ENCODE results near the gene SETDB1.

SETDB1 gene

DNA sequence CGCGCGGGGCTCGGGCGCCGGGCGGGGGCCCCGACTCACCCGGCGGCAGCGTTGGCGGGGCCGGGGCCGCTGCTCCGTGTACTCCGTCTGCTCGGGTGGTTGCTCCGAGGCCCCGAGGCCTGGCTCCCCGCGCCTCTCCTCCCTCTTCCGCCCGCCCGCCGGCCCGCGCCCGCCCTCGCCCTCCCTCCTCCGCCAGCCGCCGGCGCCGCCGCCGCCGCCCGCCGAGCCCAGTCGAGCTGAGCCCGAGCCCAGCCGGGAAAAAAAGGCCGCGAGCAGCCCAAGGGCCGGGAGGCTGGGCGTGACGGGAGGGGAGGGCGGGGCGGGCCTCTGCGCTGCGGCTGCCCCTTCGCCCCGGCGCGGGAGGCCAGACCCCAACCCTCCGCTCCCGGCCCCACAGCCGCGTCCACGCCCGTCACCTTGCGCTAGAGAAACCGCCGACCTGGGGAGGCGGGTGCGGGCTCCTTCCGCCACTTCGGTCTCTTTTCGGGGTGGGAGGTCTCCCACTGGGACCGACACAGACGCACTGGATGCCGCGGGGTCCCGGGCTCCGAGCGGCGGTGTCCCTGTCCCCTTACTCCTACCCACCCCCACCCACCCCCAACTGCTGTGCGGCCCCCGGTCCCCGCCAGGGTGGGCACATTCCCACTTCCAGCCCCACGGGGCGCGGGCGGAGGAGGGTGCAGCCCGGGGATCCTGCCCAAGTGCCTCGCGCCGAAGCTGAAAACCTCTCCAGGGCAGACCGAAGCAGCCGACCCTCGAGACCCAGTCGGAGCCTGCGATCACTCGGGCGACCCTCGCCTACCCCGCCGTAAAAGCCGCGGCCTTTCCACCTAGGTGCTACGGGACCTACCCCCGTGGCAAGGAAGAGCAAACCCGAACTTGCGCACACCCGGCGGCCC, 48.7 kb downstream of the SETDB1 start, which contains the start of gene CERS2:
Gene CERS2, minus strand, starts transcription at position 256 of the 899 bp plus-strand sequence. CDS start 5,745 bp downstream, outside the sequence.
- DNase-seq (ENCODE audit: low read depth in 2 of 2) = peak; percentile 33 to 47

DNA sequence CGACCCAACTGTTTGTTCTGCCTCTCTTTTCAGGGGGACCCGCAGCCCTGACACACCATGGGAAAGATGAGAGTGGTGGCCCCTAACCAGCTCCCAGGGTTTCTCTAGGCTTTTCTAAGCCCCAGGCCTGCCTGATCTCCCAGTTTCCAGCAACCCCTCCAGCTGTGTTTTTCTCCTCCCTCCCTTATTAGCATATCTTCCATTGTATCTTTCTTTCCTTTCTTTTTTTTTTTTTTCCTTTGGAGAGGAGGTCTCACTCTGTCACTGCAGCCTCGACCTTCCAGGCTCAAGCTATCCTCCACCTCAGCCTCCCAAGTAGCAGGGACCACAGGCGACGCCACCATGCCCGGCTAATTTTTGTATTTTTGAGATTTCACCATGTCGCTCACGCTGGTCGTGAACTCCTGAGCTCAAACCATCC, 50.2 kb downstream of the SETDB1 start:
- DNase-seq (ENCODE audit: low read depth in 2 of 2) = no peak

DNA sequence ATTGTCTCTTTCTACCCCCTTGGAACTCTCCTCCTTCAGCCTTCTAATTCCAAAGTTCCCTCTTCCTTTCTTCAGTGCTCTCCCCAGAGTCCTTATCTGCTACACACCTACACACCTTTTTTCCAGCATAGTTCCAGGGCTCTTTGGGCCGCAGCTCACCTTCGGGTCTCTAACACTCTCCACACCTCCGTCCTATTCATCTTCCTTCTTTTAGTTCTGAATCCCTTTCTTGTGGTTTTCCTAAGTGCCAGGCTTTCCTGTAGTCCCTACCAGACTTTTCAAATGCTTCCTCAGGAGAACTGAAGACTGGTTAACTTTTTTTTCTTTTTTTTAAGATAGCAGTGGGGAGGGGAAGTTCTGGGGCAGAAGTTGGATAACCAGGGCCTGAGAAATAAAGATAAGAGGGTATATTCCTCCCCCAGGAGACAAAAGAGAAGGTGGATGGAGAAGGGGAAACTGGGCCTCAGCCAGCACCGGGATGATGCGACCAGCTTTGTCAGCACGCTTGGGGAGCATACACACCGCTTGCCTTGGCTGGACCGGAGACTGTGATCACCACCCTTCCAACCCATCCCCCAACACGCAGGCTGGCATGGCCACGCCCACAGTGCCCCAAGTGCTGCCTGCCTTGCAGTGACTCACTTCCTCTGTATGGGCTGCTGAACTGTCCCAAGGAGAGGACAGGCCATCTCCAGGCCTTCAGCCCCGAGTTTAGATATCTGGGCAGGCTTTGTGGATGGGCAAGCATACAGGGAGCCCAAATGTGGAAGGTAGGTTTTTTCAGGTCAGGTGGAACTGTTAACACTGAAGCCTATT, 50.9 kb downstream of the SETDB1 start:
- peak in 1 of 2 donors; percentile 37 for DNase-seq (ENCODE audit: low read depth in 2 of 2)

DNA sequence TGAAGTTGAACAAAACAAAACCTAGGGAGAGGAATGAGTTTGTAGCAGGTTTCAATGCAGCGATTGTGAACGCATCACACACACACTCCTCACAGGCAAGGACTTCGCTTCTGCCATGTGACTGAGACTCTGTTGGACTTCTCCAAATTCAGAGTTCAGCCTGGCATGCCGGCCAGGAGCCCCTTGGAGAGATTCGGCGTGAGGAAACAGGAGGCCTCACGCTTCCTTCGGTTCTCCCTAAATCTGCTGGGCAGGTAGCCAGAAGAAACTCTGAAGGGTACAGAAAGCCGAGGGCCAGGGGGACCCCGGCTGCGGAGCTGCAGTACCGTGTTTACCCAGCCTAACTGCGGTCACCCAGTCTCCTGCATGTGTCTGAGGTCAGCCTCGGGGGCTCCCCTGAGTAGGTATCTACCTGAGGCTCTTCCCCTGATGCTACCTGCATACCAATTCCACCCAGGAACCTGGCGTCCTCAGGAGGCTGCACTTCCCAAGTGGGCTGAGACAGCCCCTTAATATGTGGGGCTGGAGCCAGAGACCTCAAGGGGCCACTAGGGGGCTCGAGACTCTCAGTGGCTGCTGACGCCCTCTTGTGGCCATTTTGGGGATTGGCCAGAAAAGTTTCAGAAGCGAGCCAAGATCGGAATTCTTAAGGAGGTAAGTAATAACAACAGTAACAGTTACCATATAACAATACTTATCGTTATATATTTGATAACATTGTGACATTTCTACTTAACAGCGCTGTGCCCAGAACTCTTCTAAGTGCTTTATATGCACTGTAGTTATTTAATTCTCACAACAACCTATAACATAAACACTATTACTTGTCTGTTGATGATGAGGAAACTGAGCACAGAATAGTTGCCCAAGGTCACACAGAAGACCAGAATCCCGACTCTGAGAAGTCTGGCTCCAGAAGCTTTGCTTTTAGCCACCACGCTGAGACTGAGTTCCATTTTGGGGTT, 53.2 kb downstream of the SETDB1 start:
- DNase-seq (ENCODE audit: low read depth in 2 of 2) = peak; percentile 77 to 85

DNA sequence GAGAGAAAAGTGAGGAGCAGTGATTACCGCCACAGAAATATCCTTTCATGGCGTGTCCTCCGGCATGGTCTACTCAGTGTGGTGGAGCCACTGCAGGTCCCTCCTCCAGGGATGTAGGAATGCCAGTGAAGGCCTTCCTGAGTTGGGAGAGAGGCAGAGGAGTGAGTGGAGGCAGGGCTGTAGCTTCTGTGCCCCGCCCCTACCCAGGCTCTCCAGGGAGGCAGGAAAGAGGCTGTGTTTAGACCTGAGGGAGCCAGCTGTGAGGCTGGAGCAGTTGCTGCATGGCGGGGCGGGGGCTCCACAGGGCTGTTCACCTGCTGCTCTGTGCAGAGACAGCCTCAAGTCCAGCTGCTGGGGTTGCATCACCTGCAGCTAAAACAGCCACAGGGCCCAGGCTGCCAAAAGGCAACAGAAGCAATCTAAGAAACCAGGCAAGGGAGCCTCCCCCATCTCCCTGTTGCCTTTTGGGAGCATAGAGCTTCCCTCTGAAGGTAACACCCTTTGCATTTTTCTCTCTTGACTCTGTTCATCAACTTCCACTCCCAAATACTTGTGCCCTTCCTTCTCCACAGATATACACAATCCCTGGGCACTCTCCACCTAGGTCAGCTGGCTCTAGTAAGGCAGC, 55.1 kb downstream of the SETDB1 start:
- DNase-seq (ENCODE audit: low read depth in 2 of 2) = no peak

DNA sequence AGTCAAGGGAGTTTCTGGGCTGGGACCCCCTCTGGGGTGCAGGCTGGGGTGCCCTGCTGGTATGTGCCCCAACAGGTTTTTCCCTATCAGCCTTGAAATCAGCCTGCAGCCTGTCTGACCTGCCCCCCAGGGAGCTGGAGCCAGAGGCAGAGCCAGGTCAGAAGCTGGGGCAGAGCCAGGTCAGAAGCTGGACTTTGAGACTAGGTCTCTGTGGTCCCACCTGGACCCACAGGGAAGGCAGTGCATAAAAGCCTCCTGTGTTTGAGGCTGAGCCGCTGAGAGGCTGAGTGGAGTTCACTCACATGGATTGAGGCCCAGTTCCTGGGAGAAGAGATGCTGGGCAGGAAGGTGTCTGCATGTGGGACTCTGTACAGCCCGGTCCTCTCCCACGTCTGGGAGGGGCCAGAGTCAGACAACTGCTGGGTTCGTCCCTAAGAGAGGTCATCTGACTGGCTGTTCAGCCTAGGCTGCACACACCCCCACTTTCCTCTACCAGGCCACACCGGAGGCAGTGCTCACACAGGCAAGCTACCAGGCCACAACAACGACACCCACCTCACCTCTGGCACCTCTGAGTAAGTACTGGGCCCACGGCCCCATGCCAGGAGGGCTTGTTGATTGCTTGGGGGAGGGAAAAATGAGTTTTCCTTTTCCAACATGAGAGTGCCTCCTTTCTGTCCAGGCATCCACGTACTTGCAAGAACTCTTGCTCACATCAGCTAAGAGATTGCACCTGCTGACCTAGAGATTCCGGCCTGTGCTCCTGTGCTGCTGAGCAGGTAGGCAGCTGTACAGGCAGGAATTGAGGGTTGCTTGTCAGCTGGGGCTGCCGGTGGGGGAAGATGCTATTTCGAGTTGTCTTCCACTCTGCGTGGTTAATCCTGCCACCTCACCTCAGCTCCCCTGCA, 55.9 kb downstream of the SETDB1 start, which contains the start of gene ANXA9:
Gene ANXA9, plus strand, starts transcription at position 488 of the 908 bp plus-strand sequence. CDS start 814 bp downstream, outside the sequence.
- DNase-seq (ENCODE audit: low read depth in 2 of 2) = no peak

DNA sequence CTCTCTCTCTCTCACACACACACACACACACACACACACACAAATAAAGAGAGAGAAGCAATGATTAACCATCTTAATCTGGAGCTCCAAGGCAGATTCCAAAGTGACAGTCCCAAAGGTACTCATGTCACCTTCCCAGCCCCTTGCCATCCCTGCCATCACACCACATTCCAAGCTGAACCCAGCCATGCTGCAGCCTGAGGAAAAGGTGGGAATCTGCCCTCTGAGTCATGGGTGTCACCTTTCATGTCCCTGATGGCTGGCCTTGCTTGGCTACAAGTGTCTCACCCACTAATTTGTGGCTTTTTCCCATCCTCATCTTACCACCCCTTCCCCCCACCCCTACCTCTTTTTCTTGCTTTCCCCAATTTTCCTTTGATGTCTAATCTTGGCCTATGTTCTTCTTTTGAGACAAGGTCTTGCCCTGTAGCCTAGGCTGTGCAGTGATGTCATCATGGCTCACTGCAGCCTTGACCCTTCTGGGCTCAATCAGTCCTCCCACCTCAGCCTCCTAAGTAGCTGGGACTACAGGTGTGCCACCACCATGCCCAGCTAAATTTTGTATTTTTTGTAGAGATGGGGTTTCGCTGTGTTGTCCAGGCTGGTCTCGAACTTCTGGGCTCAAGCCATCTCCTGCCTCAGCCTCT, 59.1 kb downstream of the SETDB1 start:
- DNase-seq (ENCODE audit: low read depth in 2 of 2) = no peak

DNA sequence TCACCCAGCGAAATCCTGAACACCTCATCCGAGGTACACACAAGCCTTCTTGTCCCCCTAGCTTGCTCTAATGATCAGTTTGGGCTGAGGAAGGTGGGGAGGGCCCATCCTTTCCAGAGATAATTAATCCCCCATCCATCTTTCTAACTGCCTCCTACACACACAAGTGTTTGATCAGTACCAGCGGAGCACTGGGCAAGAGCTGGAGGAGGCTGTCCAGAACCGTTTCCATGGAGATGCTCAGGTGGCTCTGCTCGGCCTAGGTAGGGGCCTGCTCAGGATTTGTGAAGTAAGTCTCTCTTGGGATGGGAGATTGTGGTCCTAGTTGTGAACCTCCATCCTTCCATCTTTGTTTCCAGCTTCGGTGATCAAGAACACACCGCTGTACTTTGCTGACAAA, 61.8 kb downstream of the SETDB1 start:
- DNase-seq (ENCODE audit: low read depth in 2 of 2) = no peak

DNA sequence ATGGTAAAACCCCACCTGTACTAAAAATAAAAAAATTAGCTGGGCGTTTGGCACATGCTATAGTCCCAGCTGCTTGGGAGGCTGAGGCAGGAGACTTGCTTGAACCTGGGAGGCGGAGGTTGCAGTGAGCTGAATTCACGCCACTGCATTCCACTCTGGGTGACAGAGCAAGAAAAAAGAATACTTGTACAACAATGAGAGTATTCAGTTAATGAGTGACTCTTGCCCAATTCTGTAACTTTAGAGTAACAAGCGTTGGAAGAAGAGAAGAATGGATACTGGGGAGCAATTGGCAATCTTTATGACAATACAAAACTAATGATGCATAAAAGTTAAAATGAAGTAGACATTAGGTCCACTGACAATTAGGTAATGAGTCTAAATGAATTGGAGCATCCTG, 66.5 kb downstream of the SETDB1 start:
- DNase-seq (ENCODE audit: low read depth in 2 of 2) = no peak

DNA sequence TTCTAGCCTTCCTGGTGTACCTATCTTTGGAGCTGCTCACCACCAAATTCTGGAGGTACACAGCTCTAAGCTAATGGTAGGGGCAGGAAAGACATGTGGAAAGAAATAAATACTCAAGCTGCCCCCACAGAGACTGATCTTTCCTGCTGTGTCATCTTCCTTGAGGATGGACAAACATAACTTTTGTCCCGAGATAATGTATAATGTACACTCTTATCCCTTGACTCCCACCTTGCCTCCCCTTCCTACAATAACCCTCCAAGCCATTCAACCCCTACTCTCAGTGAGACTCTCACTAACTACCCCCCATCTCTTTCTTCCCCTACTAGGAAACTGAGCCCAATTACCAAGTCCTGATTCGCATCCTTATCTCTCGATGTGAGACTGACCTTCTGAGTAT, 68.1 kb downstream of the SETDB1 start:
- no peak for DNase-seq (ENCODE audit: low read depth in 2 of 2)

DNA sequence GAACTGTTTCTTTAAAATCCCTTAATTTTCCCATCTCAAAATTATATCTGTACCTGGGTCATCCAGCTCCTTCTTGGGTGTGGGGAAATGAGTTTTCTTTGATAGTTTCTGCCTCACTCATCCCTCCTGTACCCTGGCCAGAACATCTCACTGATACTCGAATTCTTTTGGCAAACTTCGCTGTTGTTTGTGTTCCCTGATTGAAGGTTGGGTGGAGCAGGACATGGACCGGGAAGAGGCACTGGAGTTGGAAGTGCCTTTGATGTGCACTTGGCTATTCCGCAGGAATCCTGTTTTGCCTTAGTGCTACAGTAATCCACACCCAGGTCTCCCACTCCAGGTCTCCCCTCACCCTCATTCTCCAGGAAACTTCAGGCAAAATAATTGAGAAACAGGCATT, 69.3 kb downstream of the SETDB1 start:
- no peak for DNase-seq (ENCODE audit: low read depth in 2 of 2)

DNA sequence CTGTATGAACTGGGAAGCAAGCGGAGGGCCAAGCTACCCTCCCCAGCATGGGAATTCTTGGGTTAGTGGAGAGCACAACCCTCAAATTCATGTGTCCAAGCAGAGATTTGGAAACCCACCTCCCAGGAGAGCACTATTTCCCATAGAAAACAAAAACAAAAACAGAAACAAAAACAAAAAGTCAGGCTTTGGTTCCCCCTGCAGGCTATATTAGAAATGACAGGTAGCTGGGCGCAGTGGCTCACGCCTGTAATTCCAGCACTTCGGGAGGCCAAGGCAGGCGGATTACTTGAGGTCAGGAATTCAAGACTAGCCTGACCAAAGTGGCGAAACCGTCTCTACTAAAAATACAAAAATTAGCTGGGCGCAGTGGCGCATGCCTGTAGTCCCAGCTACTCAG, 69.7 kb downstream of the SETDB1 start:
- no peak for DNase-seq (ENCODE audit: low read depth in 2 of 2)

DNA sequence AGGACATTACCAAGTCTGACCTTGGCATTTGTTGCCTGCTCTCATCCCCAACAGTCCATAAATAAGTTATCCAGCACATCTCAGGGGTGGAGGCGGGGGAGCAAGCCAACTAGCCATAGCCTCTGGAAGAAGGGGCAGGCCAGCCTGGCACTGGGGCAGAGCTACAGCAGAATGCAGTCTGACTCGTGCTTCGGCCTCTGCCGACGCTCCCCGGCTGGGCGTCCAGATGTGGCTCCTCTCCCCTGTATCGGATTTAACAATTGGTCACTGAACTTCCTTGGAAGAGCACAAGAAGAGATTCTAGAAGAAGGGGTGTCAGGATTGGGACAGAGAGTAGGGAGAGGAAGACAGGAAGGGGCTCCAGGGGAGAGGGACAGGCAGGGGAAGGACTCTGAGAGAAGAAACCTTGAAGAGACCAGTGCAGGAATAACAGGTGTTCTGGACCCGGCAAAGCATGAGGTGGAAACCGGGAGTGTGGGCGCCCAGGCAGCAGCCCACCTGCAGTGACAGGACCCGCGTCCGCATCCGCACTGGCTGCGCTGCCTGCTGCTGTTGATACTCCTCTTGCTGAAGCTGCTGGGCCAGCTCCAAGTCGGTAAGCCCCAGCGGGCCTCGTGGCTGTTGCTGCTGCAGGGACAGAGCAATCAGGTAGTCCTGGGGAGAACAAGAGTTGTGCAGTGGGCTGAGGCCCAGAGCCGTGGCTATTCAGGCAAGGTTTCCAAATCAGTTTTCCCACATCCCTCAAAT, 71.1 kb downstream of the SETDB1 start:
- no peak for DNase-seq (ENCODE audit: low read depth in 2 of 2)

DNA sequence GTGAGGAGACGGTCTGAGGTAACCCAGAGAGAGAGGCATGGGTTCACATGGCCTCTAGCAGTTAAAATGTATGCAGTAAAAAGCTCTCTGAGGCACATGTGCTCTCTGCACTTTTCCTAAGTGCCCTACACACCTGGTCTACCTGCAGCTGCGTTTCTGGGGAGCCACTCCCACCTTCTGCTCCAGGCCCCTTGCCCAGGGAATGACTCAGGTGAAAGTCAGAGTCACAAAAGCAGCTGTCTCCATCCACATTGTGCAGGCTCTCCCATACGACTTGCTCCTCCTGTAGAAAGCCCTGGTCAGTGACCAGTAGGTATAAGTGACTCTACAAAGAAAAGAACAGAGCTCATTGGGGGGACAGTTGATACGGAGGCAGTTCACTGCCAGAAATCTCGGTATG, 71.8 kb downstream of the SETDB1 start:
- DNase-seq (ENCODE audit: low read depth in 2 of 2) = no peak

DNA sequence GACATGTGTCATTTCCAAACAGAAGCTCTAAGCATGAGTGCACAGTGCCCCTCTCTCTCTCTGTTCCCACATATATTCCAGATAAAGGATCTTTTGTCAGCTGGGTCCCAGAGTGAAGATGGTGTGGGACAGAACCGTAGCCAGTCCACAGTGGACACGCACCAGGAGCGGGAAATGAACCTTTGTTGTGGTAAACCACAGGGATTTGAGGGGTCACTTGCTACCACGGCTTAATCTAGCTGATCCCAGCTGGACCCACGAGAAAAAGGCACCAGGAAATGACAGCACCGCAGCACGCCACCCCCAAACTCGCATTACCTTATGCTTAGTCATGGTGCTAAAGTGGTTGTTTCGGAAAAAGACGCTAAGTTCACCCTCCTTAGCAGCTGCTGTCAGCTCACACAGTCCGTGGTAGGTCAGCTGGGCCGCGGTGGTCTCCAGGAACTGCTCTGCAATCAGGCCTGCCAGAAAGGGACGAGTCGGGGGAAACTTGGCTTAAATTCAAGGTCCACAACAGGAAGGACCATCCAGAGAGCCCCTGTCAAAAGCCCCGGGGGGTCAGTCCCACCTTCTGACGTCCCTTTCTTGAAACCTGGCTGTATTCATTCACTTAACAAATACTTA, 73.0 kb downstream of the SETDB1 start:
- no peak for DNase-seq (ENCODE audit: low read depth in 2 of 2)

DNA sequence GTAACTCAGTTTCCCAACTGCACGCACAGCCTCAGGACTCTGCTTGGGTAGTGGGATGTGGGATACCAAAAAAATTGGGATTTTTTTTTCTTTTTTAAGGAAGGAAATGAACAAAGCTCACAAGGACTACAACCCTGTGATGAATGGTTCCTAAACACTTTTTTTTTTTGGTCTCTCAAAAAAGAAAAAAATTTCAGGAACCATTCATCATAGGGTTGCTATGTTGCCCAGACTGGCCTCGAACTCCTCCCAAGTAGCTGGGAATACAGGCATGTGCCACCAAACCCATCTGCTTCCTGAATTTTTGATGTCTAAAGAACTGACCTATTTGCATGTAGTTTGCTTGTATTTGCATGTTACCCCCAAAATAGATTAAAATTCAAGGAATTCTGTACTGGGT, 73.8 kb downstream of the SETDB1 start:
- no peak for DNase-seq (ENCODE audit: low read depth in 2 of 2)

DNA sequence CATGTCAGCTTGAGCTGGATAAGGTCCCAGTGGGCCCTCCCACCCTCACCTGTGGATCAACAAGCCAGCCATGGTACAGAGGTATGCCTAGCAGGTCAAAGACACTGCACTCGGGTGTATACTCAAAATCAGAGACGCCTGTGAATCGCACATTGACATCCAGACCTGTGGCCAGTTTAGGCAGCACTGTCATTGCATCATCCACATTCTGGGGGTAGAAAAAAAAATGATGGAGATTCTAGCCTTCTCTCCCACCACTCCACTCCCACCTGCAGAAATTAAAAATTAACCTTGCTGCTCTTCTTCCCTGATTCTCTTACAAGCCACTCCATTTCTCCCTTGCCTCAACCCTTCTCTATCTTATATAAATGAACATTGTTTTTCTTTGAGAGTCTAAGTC, 74.2 kb downstream of the SETDB1 start:
- DNase-seq (ENCODE audit: low read depth in 2 of 2) = no peak

DNA sequence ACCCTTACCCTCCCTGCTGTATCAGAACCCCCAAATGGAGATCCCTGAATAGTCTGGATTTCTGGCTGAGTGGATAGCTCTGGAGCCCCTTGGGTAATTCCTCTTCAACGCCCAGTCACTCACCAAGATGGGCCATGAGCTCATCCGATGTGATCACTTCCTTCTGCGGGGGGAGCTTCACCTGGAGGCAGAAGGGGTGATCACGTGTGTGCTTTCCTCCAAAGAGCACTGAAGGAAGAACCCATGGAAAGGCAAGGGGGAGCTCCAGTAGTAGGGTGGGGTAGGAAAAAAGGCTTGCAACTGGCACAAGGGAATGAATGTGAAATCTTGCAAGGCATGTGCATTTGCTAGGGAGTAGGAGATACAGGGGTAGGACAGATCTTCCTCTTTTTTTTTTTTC, 75.4 kb downstream of the SETDB1 start:
- DNase-seq (ENCODE audit: low read depth in 2 of 2) = no peak

All from stimulated activated CD4-positive, alpha-beta T cell treated with anti-CD3 and anti-CD28 coated beads, Interleukin-1b, Interleukin-23, amount 100 ng/mL, for 1 hour (primary cell).